Epidermal melanocyte (primary cell): Measurements from ENCODE around the gene DOCK7.
"Not testable (repeated sequence)": the region's sequence is repeated elsewhere in the genome, so short reads cannot be mapped to it uniquely, and the experiment has no call there.

Experiments used
- DNase-seq: peaks from one replicate; pipeline ENCODE4 v3.0.0; 2011; ENCODE audit warnings: low spot score; ENCODE audit not compliant: insufficient read length

The DOCK7 gene

GRCh38 chr1:62687903-62688686, at the start of gene DOCK7:
Gene DOCK7, minus strand, starts transcription at chr1:62688386. Its CDS starts 122 bp downstream, at chr1:62688264.
- DNase-seq, result peak; percentile 66

GRCh38 chr1:62735491-62736171, 47.4 kb upstream of the DOCK7 start:
- no peak for DNase-seq

GRCh38 chr1:62732331-62732730, 44.1 kb upstream of the DOCK7 start:
- DNase-seq, result no peak

- DNase-seq, result no peak
These were observed 40.8 kb upstream of the DOCK7 start for GRCh38 chr1:62728963-62729362.

GRCh38 chr1:62727656-62728407, 39.6 kb upstream of the DOCK7 start:
- DNase-seq, result no peak

GRCh38 chr1:62726011-62726442, 37.8 kb upstream of the DOCK7 start:
- peak; percentile 69 for DNase-seq

- DNase-seq, result peak; percentile 30
These were observed 37.1 kb upstream of the DOCK7 start for GRCh38 chr1:62725255-62725654.

- no peak for DNase-seq
These were observed 36.2 kb upstream of the DOCK7 start for GRCh38 chr1:62724430-62724829.

GRCh38 chr1:62723883-62724282, 35.7 kb upstream of the DOCK7 start:
- DNase-seq, result no peak

GRCh38 chr1:62722796-62723195, 34.6 kb upstream of the DOCK7 start:
- DNase-seq, result no peak

- no peak for DNase-seq
These were observed 32.9 kb upstream of the DOCK7 start for GRCh38 chr1:62720946-62721554.

- DNase-seq, result not testable (repeated sequence)
These were observed 30.2 kb upstream of the DOCK7 start for GRCh38 chr1:62718400-62718799.

- no peak for DNase-seq
These were observed 29.3 kb upstream of the DOCK7 start for GRCh38 chr1:62717483-62717882.

GRCh38 chr1:62716397-62716796, 28.2 kb upstream of the DOCK7 start:
- no peak for DNase-seq

- no peak for DNase-seq
These were observed 24.4 kb upstream of the DOCK7 start for GRCh38 chr1:62712336-62713243.

- DNase-seq, result no peak
These were observed 19.5 kb upstream of the DOCK7 start for GRCh38 chr1:62707744-62708120.

GRCh38 chr1:62706985-62707743, 19.0 kb upstream of the DOCK7 start:
- no peak for DNase-seq

GRCh38 chr1:62698161-62698560, 10.0 kb upstream of the DOCK7 start:
- not testable (repeated sequence) for DNase-seq

GRCh38 chr1:62694479-62694878, 6.3 kb upstream of the DOCK7 start:
- not testable (repeated sequence) for DNase-seq

- DNase-seq, result no peak
These were observed 4.9 kb upstream of the DOCK7 start for GRCh38 chr1:62693123-62693522.
